H1 (cell line): ENCODE data around the gene DPH5. TPM values are rescaled to one million over a fixed set of nuclear protein-coding genes. Genes with fewer than 3 reads are reported as not detected.
"Not testable (repeated sequence)": the region's sequence is repeated elsewhere in the genome, so short reads cannot be mapped to it uniquely, and the experiment has no call there.

Experiments
- CTCF ChIA-PET: fragments of 300-600 bp; sonication (Branson Sonifier 250); formaldehyde crosslinking; loops from one replicate; lab custom pipeline; 2021; ENCODE audit not compliant: partially characterized antibody; lab: Charles Lee
- POLR2A ChIA-PET: fragments of 300-600 bp; sonication (Branson Sonifier 250); formaldehyde crosslinking; loops from one replicate; lab custom pipeline; 2021; ENCODE audit warnings: inconsistent platforms; ENCODE audit not compliant: partially characterized antibody; lab: Charles Lee
- DNase-seq, 2 experiments: peaks; one replicate each; pipeline versions ENCODE4 v3.0.0 to v3.0.0-alpha.2; 2010 to 2022; ENCODE audit warnings: low spot score in 2 of 2, low read depth in 1 of 2, mixed read lengths in 1 of 2
- FAIRE-seq: peaks from 2 replicates; lab custom pipeline; 2011; peaks lifted over from hg19 to GRCh38; lab: Jason Lieb, UNC
- H2AFZ ChIP-seq: 2 replicates; pipeline ENCODE4 v1.8.1; 2012; ENCODE audit warnings: low read length, inconsistent platforms
- H2AK5ac ChIP-seq: 2 replicates; pipeline ENCODE4 v1.6.1; 2013; ENCODE audit warnings: low read depth, low read length
- H2BK120ac ChIP-seq: replicated peaks from 2 replicates; pipeline ENCODE3; 2013; ENCODE audit warnings: low read depth, low read length, inconsistent platforms
- H2BK12ac ChIP-seq: 2 replicates; pipeline ENCODE4 v1.6.1; 2013; ENCODE audit warnings: low read depth, low read length
- H2BK15ac ChIP-seq: 2 replicates; pipeline ENCODE4 v1.6.1; 2013; ENCODE audit warnings: low read length
- H2BK20ac ChIP-seq: 2 replicates; pipeline ENCODE4 v1.6.1; 2013; ENCODE audit warnings: low read length
- H2BK5ac ChIP-seq: 2 replicates; pipeline ENCODE4 v1.6.1; 2013; ENCODE audit warnings: low read depth, low read length
- H3K14ac ChIP-seq: 2 replicates; pipeline ENCODE4 v1.6.1; 2013; ENCODE audit warnings: inconsistent platforms; ENCODE audit not compliant: insufficient read length
- H3K18ac ChIP-seq: 2 replicates; pipeline ENCODE4 v1.6.1; 2013; ENCODE audit warnings: low read length; ENCODE audit errors: extremely low read depth
- H3K23ac ChIP-seq: 2 replicates; pipeline ENCODE4 v1.6.1; 2013; ENCODE audit warnings: inconsistent platforms; ENCODE audit not compliant: insufficient read length
- H3K23me2 ChIP-seq: 2 replicates; pipeline ENCODE4 v1.6.1; 2013; ENCODE audit warnings: low read depth, low read length
- H3K27ac ChIP-seq: 2 replicates; pipeline ENCODE4 v1.6.1; 2011; ENCODE audit warnings: low read depth, low read length, inconsistent platforms
- H3K27me3 ChIP-seq, 4 experiments: replicated peaks in 1 of 4; 1 replicate in 1 of 4; 2 replicates in 3 of 4; pipeline versions ENCODE4 v1.6.1 to v1.8.1; 2011 to 2013; ENCODE audit warnings: low read length in 3 of 4, mild to moderate bottlenecking in 3 of 4, inconsistent platforms in 2 of 4, mixed read lengths in 2 of 4, moderate library complexity in 1 of 4; ENCODE audit not compliant: control insufficient read depth in 3 of 4, insufficient read depth in 3 of 4; ENCODE audit errors: extremely low read depth in 1 of 4
- H3K36me3 ChIP-seq, 4 experiments: 2 replicates each; pipeline versions ENCODE4 v1.6.1 to v1.8.1; 2011 to 2013; ENCODE audit warnings: mild to moderate bottlenecking in 4 of 4, low read length in 3 of 4, moderate library complexity in 2 of 4, control low read depth in 1 of 4, inconsistent platforms in 1 of 4; ENCODE audit not compliant: insufficient read depth in 4 of 4, control insufficient read depth in 2 of 4
- H3K4ac ChIP-seq: replicated peaks from 2 replicates; pipeline ENCODE3; 2013; ENCODE audit warnings: low read length, low read depth, mixed read lengths, inconsistent platforms; ENCODE audit not compliant: insufficient read length
- H3K4me1 ChIP-seq, 4 experiments: replicated peaks in 1 of 4; 1 replicate in 1 of 4; 2 replicates in 3 of 4; pipeline versions ENCODE4 v1.6.1 to v1.8.1; 2011 to 2013; ENCODE audit warnings: low read length in 3 of 4, inconsistent platforms in 2 of 4, mixed read lengths in 1 of 4; ENCODE audit not compliant: insufficient read depth in 4 of 4, control insufficient read depth in 3 of 4
- H3K4me2 ChIP-seq, 2 experiments: 2 replicates each; pipeline versions ENCODE4 v1.6.1 to v1.8.1; 2011 to 2013; ENCODE audit warnings: low read depth in 2 of 2, low read length in 2 of 2, control low read depth in 1 of 2, inconsistent platforms in 1 of 2, mild to moderate bottlenecking in 1 of 2; ENCODE audit not compliant: insufficient read depth in 1 of 2
- H3K4me3 ChIP-seq, 4 experiments: fragments of 200-600, 300-600 bp in 1 of 4; sonication (generic), shearing (Covaris generic), sonication (Bioruptor Twin) in 1 of 4; 2 replicates each; pipeline versions ENCODE4 v1.5.1 to v1.8.1; 2011 to 2016; ENCODE audit warnings: low read length in 4 of 4, low read depth in 3 of 4, control low read depth in 2 of 4, inconsistent platforms in 2 of 4, mild to moderate bottlenecking in 2 of 4, mixed read lengths in 1 of 4, moderate library complexity in 1 of 4; ENCODE audit not compliant: insufficient read depth in 2 of 4; ENCODE audit errors: extremely low read depth in 1 of 4
- H3K56ac ChIP-seq: replicated peaks from 2 replicates; pipeline ENCODE3; 2013; ENCODE audit warnings: low read depth, mild to moderate bottlenecking, mixed read lengths, low read length, inconsistent platforms; ENCODE audit not compliant: insufficient read length
- H3K79me1 ChIP-seq: 2 replicates; pipeline ENCODE4 v1.6.1; 2013; ENCODE audit warnings: low read depth, low read length, control low read depth
- H3K79me2 ChIP-seq, 2 experiments: 2 replicates each; pipeline versions ENCODE4 v1.6.1 to v1.8.1; 2012 to 2013; ENCODE audit warnings: low read length in 2 of 2, mild to moderate bottlenecking in 2 of 2, inconsistent platforms in 1 of 2; ENCODE audit not compliant: insufficient read depth in 2 of 2, control insufficient read depth in 1 of 2
- H3K9ac ChIP-seq, 4 experiments: replicated peaks in 1 of 4; 1 replicate in 1 of 4; 2 replicates in 3 of 4; pipeline versions ENCODE4 v1.6.1 to v1.8.1; 2011 to 2013; ENCODE audit warnings: low read depth in 3 of 4, low read length in 3 of 4, control low read depth in 2 of 4, mild to moderate bottlenecking in 2 of 4, moderate library complexity in 2 of 4, inconsistent platforms in 1 of 4; ENCODE audit errors: extremely low read depth in 1 of 4
- H3K9me3 ChIP-seq, 2 experiments: 2 replicates each; pipeline versions ENCODE4 v1.6.1 to v1.8.1; 2012 to 2013; ENCODE audit warnings: mild to moderate bottlenecking in 2 of 2, moderate library complexity in 2 of 2, control low read depth in 1 of 2, inconsistent platforms in 1 of 2, low read depth in 1 of 2, low read length in 1 of 2, mixed read lengths in 1 of 2; ENCODE audit not compliant: insufficient read depth in 2 of 2
- H4K20me1 ChIP-seq, 2 experiments: replicated peaks in 1 of 2; 2 replicates each; pipeline versions ENCODE3 to v1.8.1; 2011 to 2013; ENCODE audit warnings: inconsistent platforms in 2 of 2, low read length in 2 of 2, mild to moderate bottlenecking in 1 of 2; ENCODE audit not compliant: insufficient read depth in 2 of 2, control insufficient read depth in 1 of 2
- H4K5ac ChIP-seq: 2 replicates; pipeline ENCODE4 v1.6.1; 2013; ENCODE audit warnings: low read length, low read depth, mixed read lengths, inconsistent platforms; ENCODE audit not compliant: insufficient read length
- H4K8ac ChIP-seq: 2 replicates; pipeline ENCODE4 v1.8.0; 2013; ENCODE audit warnings: mild to moderate bottlenecking, moderate library complexity, low read length, inconsistent platforms; ENCODE audit not compliant: insufficient read depth; ENCODE audit errors: extremely low read depth
- H4K91ac ChIP-seq: replicated peaks from 2 replicates; pipeline ENCODE3; 2013; ENCODE audit warnings: low read length, mixed read lengths, inconsistent platforms; ENCODE audit not compliant: insufficient read length
- ATF2 ChIP-seq: IDR thresholded peaks from 2 replicates; pipeline ENCODE4 v1.6.1; 2012; ENCODE audit warnings: low read length, inconsistent platforms
- CHD1 ChIP-seq: IDR thresholded peaks from 2 replicates; pipeline ENCODE4 v1.6.1; 2012; ENCODE audit warnings: low read depth, low read length, improper control_type of control experiment
- CTBP2 ChIP-seq: IDR thresholded peaks from 2 replicates; pipeline ENCODE4 v1.7.0; 2011; ENCODE audit warnings: borderline replicate concordance, mild to moderate bottlenecking, moderate library complexity, mixed read lengths, low read length; ENCODE audit not compliant: insufficient read depth, insufficient read length
- JUND ChIP-seq: IDR thresholded peaks from 2 replicates; pipeline ENCODE4 v1.6.1; 2011; ENCODE audit warnings: mild to moderate bottlenecking, improper control_type of control experiment, low read length
- POLR2A ChIP-seq, 2 experiments: IDR thresholded peaks; 1 replicate in 1 of 2; 2 replicates in 1 of 2; pipeline ENCODE4 v1.6.1; 2011; ENCODE audit warnings: low read depth in 2 of 2, low read length in 2 of 2, mild to moderate bottlenecking in 2 of 2; ENCODE audit errors: control extremely low read depth in 1 of 2
- RNF2 ChIP-seq: fragments of 200-900, 300-1000 bp; sonication (generic); IDR thresholded peaks from 2 replicates; pipeline ENCODE4 v1.7.1; 2016; ENCODE audit warnings: borderline replicate concordance, low read depth, mild to moderate bottlenecking, antibody characterized with exemption, low read length; ENCODE audit not compliant: poor library complexity, severe bottlenecking; ENCODE audit errors: missing control alignments
- SIRT6 ChIP-seq: IDR thresholded peaks from one replicate; pipeline ENCODE4 v1.7.1; 2012; ENCODE audit warnings: low read length, inconsistent platforms
- TBP ChIP-seq: IDR thresholded peaks from 2 replicates; pipeline ENCODE4 v1.6.1; 2011; ENCODE audit warnings: low read depth, low read length, improper control_type of control experiment
- ZNF274 ChIP-seq: IDR thresholded peaks from 2 replicates; pipeline ENCODE4 v1.7.0; 2012; ENCODE audit warnings: low read length, borderline replicate concordance; ENCODE audit errors: extremely low read depth
- WGBS, 2 experiments: shearing (Covaris generic) in 1 of 2; methylation state at CpG; one replicate each; pipeline versions ENCODE4 v1.1.6 to v1.1.7; 2013 to 2015; ENCODE audit warnings: low lambda C conversion rate in 2 of 2, mixed read lengths in 2 of 2, inconsistent platforms in 1 of 2, low coverage in 1 of 2, missing lambda C conversion rate in 1 of 2; ENCODE audit not compliant: insufficient replicate concordance in 2 of 2, insufficient coverage in 1 of 2, insufficient read length in 1 of 2; ENCODE audit errors: extremely low coverage in 1 of 2, missing lambda C conversion rate in 1 of 2; 5-methylcytosine and 5-hydroxymethylcytosine counted together
- polyA plus RNA-seq, 7 experiments: library from polyadenylated mRNA; depleted of rRNA in 3 of 7; stranded (reverse) in 5 of 7; unstranded in 2 of 7; fragments of >200 nt in 5 of 7; fragments of 200-250 nt in 2 of 7; gene quantifications; 1 replicate in 5 of 7; 2 replicates in 1 of 7; 4 replicates in 1 of 7; pipeline versions ENCODE4 v1.2.1 to v1.2.3, GENCODE V29; 2011 to 2013; ENCODE audit warnings: missing spikeins in 2 of 7, mixed read lengths in 2 of 7
- total RNA-seq: library from RNA; stranded (reverse); fragmentation: NEBNext Ultra II Directional; extraction: Animal tissue kit (Norgen Biotek cat#: 25700); gene quantifications from 2 replicates; pipeline ENCODE4 v1.2.1, GENCODE V29; 2021

DPH5 gene
- total and polyA plus RNA-seq, 2 of the 8 experiments (the other 6 are each of a cell fraction or from before 2014, with no cell fraction given): 67.7 to 106 TPM

- TF ChIP-seq SIRT6 (no peak), JUND (no peak), ZNF274 (no peak), RNF2 (no peak), CHD1 (no peak), CTBP2 (no peak), ATF2 (no peak), TBP (no peak), POLR2A (IDR thresholded peaks at IDR 0.05; ENCODE audit: control extremely low read depth in 1 of 2, low read depth in 2 of 2, low read length in 2 of 2) (no peak)
- TF ChIP-seq, all 59 proteins: peak for 0
Observed at GRCh38 chr1:100953960-100954730, 71.4 kb downstream of the DPH5 start (continued).

GRCh38 chr1:100952970-100953369, 72.6 kb downstream of the DPH5 start:
- not testable (repeated sequence) for FAIRE-seq, H3K56ac ChIP-seq, H3K79me1 ChIP-seq, H3K27ac ChIP-seq, H3K23me2 ChIP-seq, H4K5ac ChIP-seq, H2BK120ac ChIP-seq, H3K79me2 ChIP-seq, H3K4me3 ChIP-seq, H2BK20ac ChIP-seq, DNase-seq, H4K8ac ChIP-seq, H2AFZ ChIP-seq, H2AK5ac ChIP-seq, H3K18ac ChIP-seq, H2BK12ac ChIP-seq, H4K91ac ChIP-seq, H2BK15ac ChIP-seq, H3K14ac ChIP-seq, H3K9ac ChIP-seq, H3K9me3 ChIP-seq, H3K27me3 ChIP-seq, H3K36me3 ChIP-seq, H3K4ac ChIP-seq, H3K23ac ChIP-seq, H4K20me1 ChIP-seq
- peaks cover 9 to 29% (median 19%) of the 10 kb centered on the region in 4 experiments for H3K4me1 ChIP-seq
- H2BK5ac ChIP-seq: 0 out of 2 replicates have a peak overlapping the region, but pooled peaks have one; percentile 7
- 83% methylated on average over 1 of the region's 1 CpG; no CpG with 5 or more reads in 1 of the 2 experiments for WGBS, 2 experiments
- POLR2A ChIA-PET: interaction anchor here (0.7 to 1.0 kb wide), 3 partner anchors 11 to 58 kb away, joined by 3 to 4 read pairs (median 3); partner anchors contain the start of gene EXTL2
- CTCF ChIA-PET: interaction anchor here (1.3 kb wide), 2 partner anchors 20 to 336 kb away, joined by 3 read pairs; no protein-coding TSS in a partner anchor
- 0 out of 4 replicates have a peak overlapping the region, but pooled peaks of 1 of the 2 experiments have one; percentile 10 for H3K4me2 ChIP-seq
